ENCODE results near the gene NLGN1. TPM values are rescaled to one million over a fixed set of nuclear protein-coding genes. Genes with fewer than 3 reads are reported as not detected.

The NLGN1 gene
- total RNA-seq, 1 experiment from 2014 or later = not detected

GRCh38 chr3:173501931-173502489 is 104.5 kb downstream of the NLGN1 start:
- Histone ChIP-seq H3K27me3 (ENCODE audit: insufficient read depth, low read length) (no peaks in the 10 kb centered on the region), H3K27ac (ENCODE audit: low read depth, low read length) (no peak overlapping the region), H3K36me3 (ENCODE audit: control insufficient read depth in 1 of 2, insufficient read depth in 2 of 2, low read length in 2 of 2) (no peaks in the 10 kb centered on the region), H3K4me1 (ENCODE audit: control insufficient read depth in 1 of 2, insufficient read depth in 2 of 2, low read length in 2 of 2) (no peaks in the 10 kb centered on the region), H3K79me2 (ENCODE audit: insufficient read depth, low read length) (no peaks in the 10 kb centered on the region), H2AFZ (ENCODE audit: low read depth, low read length, poor library complexity, severe bottlenecking) (no peak overlapping the region), H4K20me1 (ENCODE audit: insufficient read depth) (no peaks in the 10 kb centered on the region), H3K9me2 (ENCODE audit: insufficient read depth) (no peaks in the 10 kb centered on the region), H3K9ac (ENCODE audit: low read length) (no peak overlapping the region), H3K9me3 (ENCODE audit: control insufficient read depth in 1 of 2, insufficient read depth in 1 of 2, low read depth in 1 of 2, low read length in 2 of 2) (no peaks in the 10 kb centered on the region), H3K4me2 (ENCODE audit: low read length) (no peak overlapping the region), H3K4me3 (replicated peaks in 1 of 2; ENCODE audit: low read depth in 1 of 2, low read length in 2 of 2) (no peak overlapping the region)
- ChIA-PET RAD21 (ENCODE audit: low non-redundant PET in 1 of 2, low total read pairs in 2 of 2, uncharacterized antibody in 2 of 2, unreplicated experiment in 2 of 2) (no interaction called here), CTCF (no interaction called here), POLR2A (no interaction called here)
- TF ChIP-seq YY1 (IDR thresholded peaks at IDR 0.05; ENCODE audit: extremely low read depth, insufficient replicate concordance, low read depth, low read length) (no peak), FOSL1 (IDR thresholded peaks at IDR 0.05; ENCODE audit: low read depth) (no peak), CEBPB (IDR thresholded peaks at IDR 0.05; ENCODE audit: low read depth) (no peak), ZFX (IDR thresholded peaks at IDR 0.05) (no peak), POLR2AphosphoS5 (IDR thresholded peaks at IDR 0.05; ENCODE audit: low read depth, low read length) (no peak), POLR2A (IDR thresholded peaks at IDR 0.05; ENCODE audit: borderline replicate concordance, extremely low read depth, insufficient read depth, insufficient read length) (no peak), SIN3A (IDR thresholded peaks at IDR 0.05; ENCODE audit: low read depth) (no peak), REST (IDR thresholded peaks at IDR 0.05; ENCODE audit: low read depth) (no peak), CBX3 (IDR thresholded peaks at IDR 0.05; ENCODE audit: low read depth) (no peak), EZH2phosphoT487 (IDR thresholded peaks at IDR 0.05; ENCODE audit: borderline replicate concordance) (no peak), SP1 (IDR thresholded peaks at IDR 0.05; ENCODE audit: low read depth) (no peak), EGR1 (IDR thresholded peaks at IDR 0.05; ENCODE audit: low read depth) (no peak), JUND (IDR thresholded peaks at IDR 0.05) (no peak), TCF7L2 (IDR thresholded peaks at IDR 0.05; ENCODE audit: borderline replicate concordance, extremely low read depth, insufficient read depth, insufficient read length) (no peak), ZBTB33 (IDR thresholded peaks at IDR 0.05; ENCODE audit: extremely low read depth, insufficient replicate concordance, low read length) (no peak), ELF1 (IDR thresholded peaks at IDR 0.05; ENCODE audit: borderline replicate concordance, low read depth) (no peak), ZNF274 (IDR thresholded peaks at IDR 0.05; ENCODE audit: low read depth, low read length) (no peak)
- TF ChIP-seq, protein P1, sequence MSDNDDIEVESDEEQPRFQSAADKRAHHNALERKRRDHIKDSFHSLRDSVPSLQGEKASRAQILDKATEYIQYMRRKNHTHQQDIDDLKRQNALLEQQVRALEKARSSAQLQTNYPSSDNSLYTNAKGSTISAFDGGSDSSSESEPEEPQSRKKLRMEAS (IDR thresholded peaks at IDR 0.05) = no peak
- TF ChIP-seq, protein P2, sequence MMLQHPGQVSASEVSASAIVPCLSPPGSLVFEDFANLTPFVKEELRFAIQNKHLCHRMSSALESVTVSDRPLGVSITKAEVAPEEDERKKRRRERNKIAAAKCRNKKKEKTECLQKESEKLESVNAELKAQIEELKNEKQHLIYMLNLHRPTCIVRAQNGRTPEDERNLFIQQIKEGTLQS (IDR thresholded peaks at IDR 0.05) = no peak
- no TSS peak for BruUV-seq (replicated peaks)
- DNase-seq (ENCODE audit: low read depth, low spot score) (no peak), ATAC-seq (no peak)
- intact Hi-C loops (cut with micrococcal nuclease) = no loop called here
